Cerebellar cortex (tissue), 1 donor: Measurements from ENCODE around the gene NUP214.

Experiments used
- DNase-seq: peaks from one replicate; pipeline ENCODE4 v3.0.0-alpha.2; 2015; ENCODE audit warnings: low spot score

The NUP214 gene

DNA sequence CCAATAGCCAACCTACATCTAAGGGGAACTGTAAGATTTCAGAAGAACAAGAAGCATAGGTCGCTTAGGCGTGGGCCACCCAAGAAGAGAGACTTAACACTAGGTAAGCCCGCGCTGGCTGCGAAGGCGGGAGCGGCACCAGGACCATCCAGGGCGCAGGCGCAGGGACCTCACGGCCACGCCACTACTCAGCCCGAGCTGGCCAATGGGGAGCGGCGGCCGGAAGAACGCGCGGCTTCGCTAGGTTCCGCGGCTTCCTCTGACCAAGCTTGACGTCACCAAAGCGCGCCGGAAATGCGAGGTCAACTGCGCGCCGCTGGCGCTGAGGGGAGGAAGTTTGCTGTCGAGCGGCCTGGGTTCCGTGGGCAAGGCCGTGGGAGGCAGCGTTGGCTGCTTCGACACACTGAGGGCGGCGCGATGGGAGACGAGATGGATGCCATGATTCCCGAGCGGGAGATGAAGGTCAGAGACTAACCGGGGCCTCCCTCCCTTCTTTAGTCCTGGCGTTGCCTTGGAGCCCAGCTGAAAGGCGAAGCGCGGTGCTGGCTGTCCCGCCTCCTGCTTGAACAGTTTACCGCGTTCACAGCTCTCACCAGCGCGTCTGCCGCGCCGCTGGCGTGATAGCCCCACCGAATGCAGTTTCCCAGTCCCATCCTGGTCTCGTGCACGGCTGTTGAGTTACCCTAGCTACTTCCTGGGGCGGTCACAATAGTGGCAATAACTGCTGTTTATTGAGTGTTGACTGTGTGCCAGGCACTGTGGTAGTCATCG, at the start of gene NUP214:
TSS of gene NUP214 (plus strand) at position 299 of the 771 bp plus-strand sequence. CDS start at position 418, 119 bp downstream.
- DNase-seq: peak; percentile 98

- no peak for DNase-seq
Measured at GRCh38 chr9:131076347-131077195, 48.8 kb upstream of the NUP214 start.

DNA sequence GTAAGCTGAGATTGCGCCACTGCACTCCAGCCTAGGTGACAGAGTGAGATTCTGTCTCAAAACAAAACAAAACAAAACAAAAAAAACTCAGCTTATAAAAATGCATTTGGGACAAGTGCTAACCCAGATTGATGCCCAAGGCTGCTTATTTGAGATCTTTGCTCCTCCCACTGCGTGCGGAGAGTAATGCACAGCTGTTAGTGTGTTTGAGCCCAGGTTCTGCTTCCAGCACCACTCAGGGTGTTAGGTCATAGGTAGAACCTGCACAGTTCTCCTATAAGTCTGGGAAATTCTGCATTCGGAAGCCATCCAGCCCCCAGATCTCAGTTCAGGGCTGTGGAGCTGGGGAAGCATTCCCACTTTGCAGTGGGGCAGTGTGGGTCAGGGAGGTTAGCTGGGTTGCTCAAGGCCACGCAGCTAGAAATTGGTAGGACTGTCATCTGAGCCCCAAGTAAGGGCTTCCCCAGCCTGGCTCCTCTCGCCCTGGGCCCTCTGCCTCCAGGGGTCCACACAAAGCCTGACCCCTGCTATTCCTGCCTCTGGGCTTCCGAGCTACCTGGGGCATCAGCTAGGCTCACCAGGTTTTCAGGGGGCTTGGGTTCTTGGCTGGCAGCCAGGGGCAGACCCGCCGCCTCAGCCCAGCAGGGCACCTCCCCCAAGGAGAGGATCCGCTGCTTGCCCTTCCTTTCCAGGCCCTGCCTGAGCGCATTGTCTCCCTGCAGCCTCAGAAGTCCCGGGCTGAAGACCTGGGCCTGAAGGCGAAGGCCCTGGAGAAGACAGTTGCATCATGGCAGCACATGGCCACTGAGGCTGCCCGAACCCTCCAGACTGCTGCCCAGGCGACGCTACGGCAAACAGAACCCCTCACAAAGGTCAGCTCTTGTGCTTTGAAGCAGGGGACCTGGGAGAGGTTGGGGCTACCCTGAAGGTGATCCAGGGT, 46.7 kb upstream of the NUP214 start:
- DNase-seq: no peak

DNA sequence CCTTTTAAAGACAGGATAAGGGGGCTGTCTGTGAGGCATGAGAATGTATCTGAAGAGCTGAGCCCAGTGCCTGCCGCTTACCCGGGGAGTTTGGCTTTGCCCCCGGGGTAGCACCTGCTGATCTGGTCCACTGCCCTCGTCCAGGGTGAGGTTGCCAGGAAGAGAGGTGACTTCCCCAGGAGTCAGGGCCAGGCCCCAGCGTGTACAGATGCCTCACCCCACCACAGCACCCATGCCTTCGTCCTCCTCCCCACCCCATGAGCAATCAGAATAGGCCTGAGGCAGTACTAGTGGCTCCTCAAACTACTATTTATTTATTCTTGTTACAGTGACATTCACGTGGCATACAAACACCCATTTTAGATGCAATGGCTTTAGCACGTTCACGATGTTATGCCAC, 44.8 kb upstream of the NUP214 start:
- no peak for DNase-seq

- no peak for DNase-seq
Measured at GRCh38 chr9:131081868-131082267, 43.5 kb upstream of the NUP214 start.

DNA sequence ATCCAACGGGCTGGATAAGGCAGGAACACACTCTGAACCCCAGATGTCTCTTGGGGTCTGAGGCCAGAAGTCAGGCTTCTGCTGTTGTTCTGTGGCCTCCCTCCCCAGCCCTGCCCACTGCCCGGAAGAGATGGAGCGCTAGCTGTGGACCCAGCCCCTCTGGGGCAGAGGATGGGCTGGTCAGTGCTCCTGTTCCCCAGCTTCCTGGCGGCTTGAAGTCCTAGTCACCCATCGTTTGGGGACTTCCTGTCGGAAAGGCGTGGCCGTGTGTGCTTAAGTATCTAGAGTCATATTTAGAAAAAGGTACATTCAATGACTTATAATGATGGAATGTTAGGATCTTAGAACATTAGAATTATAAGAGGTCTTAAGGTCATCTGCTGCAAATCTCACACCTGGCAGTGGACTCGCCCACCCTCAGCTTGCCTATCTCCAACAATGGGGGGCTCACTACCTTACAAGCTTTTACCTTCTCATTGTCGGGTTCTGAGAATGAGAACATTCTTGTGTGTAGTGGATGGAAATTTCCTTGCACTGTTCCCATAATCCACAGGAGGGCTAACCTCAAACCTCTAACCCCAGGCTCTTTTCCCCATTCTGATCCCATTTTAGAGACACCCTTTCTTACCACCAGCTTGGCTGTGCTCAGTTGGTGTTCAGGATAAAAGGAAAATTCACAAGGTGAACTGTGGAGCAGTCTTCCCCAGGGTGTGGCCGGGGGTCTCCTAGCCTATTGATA, 42.4 kb upstream of the NUP214 start:
- no peak for DNase-seq

DNA sequence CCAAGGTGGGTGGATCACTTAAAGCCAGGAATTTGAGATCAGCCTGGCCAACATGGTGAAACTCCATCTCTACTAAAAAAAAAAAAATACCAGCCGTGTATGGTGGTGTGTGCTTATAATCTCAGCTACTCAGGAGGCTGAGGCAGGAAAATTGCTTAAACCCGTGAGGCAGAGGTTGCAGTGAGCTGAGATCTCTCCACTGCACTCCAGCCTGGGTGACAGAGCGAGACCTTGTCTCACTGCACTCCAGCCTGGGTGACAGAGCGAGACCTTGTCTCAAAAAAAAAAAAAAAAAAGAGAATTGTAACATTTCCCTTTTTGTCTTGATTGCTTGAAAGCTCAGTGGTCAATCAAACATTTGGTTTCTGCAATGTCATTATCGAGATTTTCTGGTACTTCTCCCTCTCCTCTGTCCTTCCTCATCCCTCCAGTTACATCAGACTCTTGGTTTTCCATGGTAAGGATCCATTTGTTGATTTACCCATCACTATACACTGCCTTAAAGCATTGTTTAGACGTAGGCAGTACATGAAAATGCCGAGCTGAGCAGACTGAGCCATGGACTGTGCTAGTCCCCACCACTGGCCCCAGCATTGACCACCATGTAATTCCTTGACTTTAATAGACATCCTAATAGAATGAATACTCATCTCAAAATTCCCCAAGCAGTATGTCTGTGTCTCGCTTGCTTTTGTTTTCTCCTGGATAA, 40.6 kb upstream of the NUP214 start:
- DNase-seq: no peak

GRCh38 chr9:131085370-131086122, 39.8 kb upstream of the NUP214 start:
- DNase-seq: no peak

- no peak for DNase-seq
Measured at GRCh38 chr9:131087354-131087893, 38.0 kb upstream of the NUP214 start.

DNA sequence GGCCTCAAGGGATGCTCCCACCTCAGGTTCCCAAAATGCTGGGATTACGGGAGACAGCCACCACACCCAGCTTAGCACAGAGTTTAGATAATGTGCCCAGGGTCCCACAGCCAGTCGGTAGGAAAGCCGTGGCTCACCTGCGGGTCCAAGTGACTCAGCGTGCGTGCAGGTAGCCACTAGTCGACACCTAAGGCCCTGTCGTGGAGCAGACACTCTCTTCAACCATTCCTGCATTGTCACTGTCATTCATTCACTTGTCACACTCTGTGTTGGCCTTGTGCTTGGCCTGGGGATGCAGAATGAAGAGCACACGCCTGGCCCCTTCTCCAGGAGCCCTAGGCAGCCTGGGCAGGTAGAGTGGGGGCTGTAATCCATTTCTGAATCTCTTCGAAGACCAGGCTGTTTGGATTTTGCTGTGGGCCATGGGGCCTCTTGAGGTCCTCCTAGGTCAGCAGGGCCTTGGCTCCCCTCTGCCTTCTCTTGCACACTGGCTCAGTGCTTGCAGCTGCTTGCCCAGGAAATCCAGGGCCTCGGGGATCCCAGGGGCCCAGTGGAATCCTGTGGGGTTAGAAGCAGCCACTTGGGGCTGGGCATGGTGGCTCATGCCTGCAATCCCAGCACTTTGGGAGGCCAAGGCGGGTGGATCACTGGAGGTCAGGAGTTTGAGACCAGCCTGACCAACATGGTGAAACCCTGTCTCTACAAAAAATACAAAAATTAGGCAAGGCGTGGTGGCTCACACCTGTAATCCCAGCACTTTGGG, 35.2 kb upstream of the NUP214 start:
- no peak for DNase-seq

DNA sequence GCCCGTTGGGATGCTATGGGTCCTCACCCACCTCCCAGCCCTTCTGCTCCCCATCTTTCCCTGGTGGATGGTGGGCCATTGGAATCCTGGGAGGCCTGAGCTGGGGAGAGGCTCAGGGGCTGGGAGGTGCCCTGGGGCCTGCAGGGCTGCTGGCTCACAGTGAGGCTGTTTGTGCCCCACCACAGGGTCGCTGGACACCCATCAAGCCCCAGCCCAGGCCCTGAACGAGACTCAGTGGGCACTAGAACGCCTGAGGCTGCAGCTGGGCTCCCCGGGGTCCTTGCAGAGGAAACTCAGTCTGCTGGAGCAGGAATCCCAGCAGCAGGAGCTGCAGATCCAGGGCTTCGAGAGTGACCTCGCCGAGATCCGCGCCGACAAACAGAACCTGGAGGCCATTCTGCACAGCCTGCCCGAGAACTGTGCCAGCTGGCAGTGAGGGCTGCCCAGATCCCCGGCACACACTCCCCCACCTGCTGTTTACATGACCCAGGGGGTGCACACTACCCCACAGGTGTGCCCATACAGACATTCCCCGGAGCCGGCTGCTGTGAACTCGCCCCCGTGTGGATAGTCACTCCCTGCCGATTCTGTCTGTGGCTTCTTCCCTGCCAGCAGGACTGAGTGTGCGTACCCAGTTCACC, 33.9 kb upstream of the NUP214 start:
- DNase-seq: no peak

DNA sequence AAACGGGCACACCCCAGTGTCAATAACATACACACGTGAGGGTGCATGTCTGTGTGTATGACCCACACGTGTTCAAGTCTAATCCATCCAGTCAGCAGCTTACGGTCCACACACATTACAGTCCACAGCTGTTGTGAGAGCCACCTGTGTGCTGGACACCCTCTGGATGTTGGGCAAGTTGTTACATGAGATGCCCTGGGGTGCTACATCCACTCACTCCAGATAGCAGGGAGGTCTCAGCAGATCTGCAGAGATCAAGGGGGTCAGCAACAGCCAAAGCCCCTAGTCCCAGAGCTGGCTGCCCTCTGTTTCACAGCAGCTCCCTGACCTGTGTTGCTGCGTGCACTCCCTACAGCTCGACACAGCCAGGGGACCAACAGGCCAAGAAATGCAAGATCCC, 33.4 kb upstream of the NUP214 start:
- no peak for DNase-seq

- DNase-seq: no peak
Measured at GRCh38 chr9:131092548-131093440, 32.6 kb upstream of the NUP214 start.

DNA sequence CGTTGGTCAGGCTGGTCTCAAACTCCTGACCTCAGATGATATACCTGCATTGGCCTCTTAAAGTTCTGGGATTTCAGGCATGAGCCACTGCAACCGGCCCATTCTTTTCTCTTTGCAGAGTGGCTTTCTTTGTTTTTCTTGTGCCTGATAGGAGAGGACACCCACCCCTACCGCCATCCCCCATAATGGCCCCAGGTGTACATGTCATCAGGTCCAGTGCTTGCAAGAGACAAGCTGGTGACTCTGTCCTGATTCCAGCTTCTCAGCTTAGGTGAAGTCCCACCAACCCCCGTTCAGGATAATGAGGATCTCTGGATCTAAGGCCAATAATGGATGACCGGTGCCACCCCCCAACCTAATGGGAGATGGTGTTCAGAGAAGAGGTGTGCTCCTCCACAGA, 31.4 kb upstream of the NUP214 start:
- no peak for DNase-seq

GRCh38 chr9:131094622-131095021, 30.8 kb upstream of the NUP214 start:
- no peak for DNase-seq

GRCh38 chr9:131095666-131096268, 29.6 kb upstream of the NUP214 start:
- peak; percentile 27 for DNase-seq
